Measurements from ENCODE around the gene FZD2.

DNA sequence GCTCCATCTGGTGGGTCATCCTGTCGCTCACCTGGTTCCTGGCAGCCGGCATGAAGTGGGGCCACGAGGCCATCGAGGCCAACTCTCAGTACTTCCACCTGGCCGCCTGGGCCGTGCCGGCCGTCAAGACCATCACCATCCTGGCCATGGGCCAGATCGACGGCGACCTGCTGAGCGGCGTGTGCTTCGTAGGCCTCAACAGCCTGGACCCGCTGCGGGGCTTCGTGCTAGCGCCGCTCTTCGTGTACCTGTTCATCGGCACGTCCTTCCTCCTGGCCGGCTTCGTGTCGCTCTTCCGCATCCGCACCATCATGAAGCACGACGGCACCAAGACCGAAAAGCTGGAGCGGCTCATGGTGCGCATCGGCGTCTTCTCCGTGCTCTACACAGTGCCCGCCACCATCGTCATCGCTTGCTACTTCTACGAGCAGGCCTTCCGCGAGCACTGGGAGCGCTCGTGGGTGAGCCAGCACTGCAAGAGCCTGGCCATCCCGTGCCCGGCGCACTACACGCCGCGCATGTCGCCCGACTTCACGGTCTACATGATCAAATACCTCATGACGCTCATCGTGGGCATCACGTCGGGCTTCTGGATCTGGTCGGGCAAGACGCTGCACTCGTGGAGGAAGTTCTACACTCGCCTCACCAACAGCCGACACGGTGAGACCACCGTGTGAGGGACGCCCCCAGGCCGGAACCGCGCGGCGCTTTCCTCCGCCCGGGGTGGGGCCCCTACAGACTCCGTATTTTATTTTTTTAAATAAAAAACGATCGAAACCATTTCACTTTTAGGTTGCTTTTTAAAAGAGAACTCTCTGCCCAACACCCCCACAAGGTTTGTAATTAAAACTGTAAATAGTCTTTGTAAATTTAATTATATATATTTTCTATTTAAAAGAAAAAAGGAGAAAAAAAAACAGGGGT, 1.7 kb downstream of the FZD2 start:
- TF ChIP-seq, protein P1, sequence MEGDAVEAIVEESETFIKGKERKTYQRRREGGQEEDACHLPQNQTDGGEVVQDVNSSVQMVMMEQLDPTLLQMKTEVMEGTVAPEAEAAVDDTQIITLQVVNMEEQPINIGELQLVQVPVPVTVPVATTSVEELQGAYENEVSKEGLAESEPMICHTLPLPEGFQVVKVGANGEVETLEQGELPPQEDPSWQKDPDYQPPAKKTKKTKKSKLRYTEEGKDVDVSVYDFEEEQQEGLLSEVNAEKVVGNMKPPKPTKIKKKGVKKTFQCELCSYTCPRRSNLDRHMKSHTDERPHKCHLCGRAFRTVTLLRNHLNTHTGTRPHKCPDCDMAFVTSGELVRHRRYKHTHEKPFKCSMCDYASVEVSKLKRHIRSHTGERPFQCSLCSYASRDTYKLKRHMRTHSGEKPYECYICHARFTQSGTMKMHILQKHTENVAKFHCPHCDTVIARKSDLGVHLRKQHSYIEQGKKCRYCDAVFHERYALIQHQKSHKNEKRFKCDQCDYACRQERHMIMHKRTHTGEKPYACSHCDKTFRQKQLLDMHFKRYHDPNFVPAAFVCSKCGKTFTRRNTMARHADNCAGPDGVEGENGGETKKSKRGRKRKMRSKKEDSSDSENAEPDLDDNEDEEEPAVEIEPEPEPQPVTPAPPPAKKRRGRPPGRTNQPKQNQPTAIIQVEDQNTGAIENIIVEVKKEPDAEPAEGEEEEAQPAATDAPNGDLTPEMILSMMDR (conservative IDR thresholded peaks at IDR 0.05; ENCODE audit: low read depth, low read length), result no peak
- no peak for TF ChIP-seq EZH2 (IDR thresholded peaks at IDR 0.05; ENCODE audit: low read length, unreplicated experiment)
- no peak for TF ChIP-seq EZH2phosphoT487 (IDR thresholded peaks at IDR 0.05; ENCODE audit: borderline replicate concordance, low read length)

All from PC-3 (cell line).